Upper lobe of left lung (tissue), 6 donors: ENCODE measurements around the gene ZBTB46. TPM values are rescaled to one million over a fixed set of nuclear protein-coding genes. Genes with fewer than 3 reads are reported as not detected.

Experiments used
- ATAC-seq, 2 donors: fragments of 200-7000 bp; cut with Tn5 transposase; one replicate each; pipeline ENCODE4 v1.9.1; 2022; ENCODE audit warnings: mild to moderate bottlenecking in 2 of 2, moderate library complexity in 2 of 2; ENCODE audit not compliant: low FRiP score in 2 of 2
- DNase-seq, 2 donors: peaks; one replicate each; pipeline ENCODE4 v3.0.0-alpha.2; 2019 to 2020
- H3K27ac ChIP-seq, 4 donors: fragments of 200-600 bp; sonication (generic); one replicate each; pipeline ENCODE4 v1.5.1; 2016 to 2019
- H3K27me3 ChIP-seq, 4 donors: fragments of 200-600 bp; sonication (generic); one replicate each; pipeline ENCODE4 v1.5.1; 2017 to 2019
- H3K36me3 ChIP-seq, 4 donors: fragments of 200-600 bp; sonication (generic); one replicate each; pipeline ENCODE4 v1.5.1; 2016 to 2019
- H3K4me1 ChIP-seq, 4 donors: fragments of 200-600 bp; sonication (generic); one replicate each; pipeline ENCODE4 v1.5.1; 2018 to 2019
- H3K4me3 ChIP-seq, 4 donors: fragments of 200-600 bp; sonication (generic); one replicate each; pipeline ENCODE4 v1.5.1; 2017 to 2019; ENCODE audit warnings: mild to moderate bottlenecking in 2 of 4, moderate library complexity in 1 of 4
- H3K9me3 ChIP-seq, 4 donors: fragments of 200-600 bp; sonication (generic); one replicate each; pipeline ENCODE4 v1.5.1; 2018 to 2019
- CTCF ChIP-seq, 6 experiments: fragments of 450-650 bp in 4 of 6; fragments of 200-600 bp in 2 of 6; sonication (generic) in 2 of 6; IDR thresholded peaks; one replicate each; pipeline ENCODE4 v1.5.1; 2016 to 2019; ENCODE audit warnings: antibody characterized with exemption in 6 of 6
- EP300 ChIP-seq, 4 donors: sonication (generic); formaldehyde crosslinking; IDR thresholded peaks; one replicate each; pipeline ENCODE4 v1.5.1; 2017; ENCODE audit warnings: antibody characterized with exemption in 4 of 4, control low read depth in 2 of 4
- POLR2A ChIP-seq, 4 donors: fragments of 450-650 bp; IDR thresholded peaks; one replicate each; pipeline ENCODE4 v1.5.1; 2016 to 2017; ENCODE audit warnings: antibody characterized with exemption in 4 of 4, mild to moderate bottlenecking in 2 of 4
- POLR2AphosphoS5 ChIP-seq, 2 donors: sonication (generic); formaldehyde crosslinking; IDR thresholded peaks; one replicate each; pipeline ENCODE4 v1.5.1; 2017; ENCODE audit warnings: antibody characterized with exemption in 2 of 2
- WGBS, 2 donors: methylation state at CpG; one replicate each; pipeline ENCODE4 v1.1.5; 2017 to 2018; 5-methylcytosine and 5-hydroxymethylcytosine counted together
- total RNA-seq, 6 donors: library from RNA; depleted of rRNA in 4 of 6; stranded (reverse); fragments of >200 nt in 4 of 6; gene quantifications; one replicate each; pipeline versions ENCODE4 v1.1.0 to v1.2.1, GENCODE V29; 2016 to 2021
- donor health status: DM: no; HTN: no; CAD: no; lungs with moderate emphysema.
- donor health status: DM: no; HTN: yes; CAD: no; lungs with severe emphysema.

The ZBTB46 gene
- total RNA-seq, 6 donors from 2014 or later, result 7.6 to 25.3 (median 11.6) TPM

- Histone ChIP-seq H3K36me3 (peaks cover under 1 to 25% (median 17%) of the 10 kb centered on the region in 4 donors), H3K4me3 (peak overlapping the region; percentile 79 to 88 (median 80)), H3K4me1 (peaks cover 36 to 62% (median 38%) of the 10 kb centered on the region in 4 donors), H3K27ac (peak overlapping the region; percentile 93 to 99 (median 97)), H3K9me3 (no peaks in the 10 kb centered on the region), H3K27me3 (no peaks in the 10 kb centered on the region)
- peak; percentile 91 to 93 for ATAC-seq
- peak; percentile 39 to 92 (median 82) for TF ChIP-seq CTCF (IDR thresholded peaks at IDR 0.05)
- peak in 3 of 4 donors; percentile 21 to 57 (median 23) for TF ChIP-seq POLR2A (IDR thresholded peaks at IDR 0.05)
- TF ChIP-seq EP300 (IDR thresholded peaks at IDR 0.05), result peak in 1 of 4 donors; percentile 64
- peak; percentile 81 to 88 for TF ChIP-seq POLR2AphosphoS5 (IDR thresholded peaks at IDR 0.05)
- 3 to 12% methylated on average over 13 to 34 of the region's 38 CpGs for WGBS, 2 donors
- DNase-seq, result peak; percentile 95
These were observed 32.9 kb upstream of the ZBTB46 start for GRCh38 chr20:63863798-63864544.

- Histone ChIP-seq H3K4me3 (peak overlapping the region in 3 of 4 donors; percentile 79 to 88 (median 79)), H3K36me3 (peaks cover 0 to 19% (median 14%) of the 10 kb centered on the region in 4 donors), H3K9me3 (no peaks in the 10 kb centered on the region), H3K27me3 (no peaks in the 10 kb centered on the region), H3K4me1 (peaks cover 43 to 70% (median 45%) of the 10 kb centered on the region in 4 donors), H3K27ac (peak overlapping the region; percentile 93 to 99 (median 97))
- ATAC-seq (no peak), DNase-seq (no peak)
- TF ChIP-seq EP300 (IDR thresholded peaks at IDR 0.05) (no peak), CTCF (IDR thresholded peaks at IDR 0.05) (no peak), POLR2A (IDR thresholded peaks at IDR 0.05) (no peak), POLR2AphosphoS5 (IDR thresholded peaks at IDR 0.05) (no peak)
- 83 to 88% methylated on average over 16 to 18 of the region's 18 CpGs for WGBS, 2 donors
These were observed 32.1 kb upstream of the ZBTB46 start for GRCh38 chr20:63863021-63863797.

- Histone ChIP-seq H3K36me3 (peaks cover 0 to 19% (median 13%) of the 10 kb centered on the region in 4 donors), H3K4me3 (no peak overlapping the region), H3K27me3 (no peaks in the 10 kb centered on the region), H3K27ac (peak overlapping the region in 1 of 4 donors; percentile 98), H3K4me1 (peaks cover 46 to 72% (median 51%) of the 10 kb centered on the region in 4 donors), H3K9me3 (no peaks in the 10 kb centered on the region)
- no peak for TF ChIP-seq EP300 (IDR thresholded peaks at IDR 0.05)
- no peak for TF ChIP-seq POLR2A (IDR thresholded peaks at IDR 0.05)
- TF ChIP-seq CTCF (IDR thresholded peaks at IDR 0.05), result no peak
- no peak for TF ChIP-seq POLR2AphosphoS5 (IDR thresholded peaks at IDR 0.05)
- WGBS, 2 donors, result 95 to 97% methylated on average over 59 to 94 of the region's 95 CpGs
- peak in 1 of 2 donors; percentile 85 for DNase-seq
- ATAC-seq, result no peak
These were observed 31.2 kb upstream of the ZBTB46 start for GRCh38 chr20:63861981-63862901.

- H3K36me3 ChIP-seq, result peaks cover 0 to 19% (median 13%) of the 10 kb centered on the region in 4 donors
- DNase-seq, result no peak
- TF ChIP-seq POLR2A (IDR thresholded peaks at IDR 0.05) (no peak), POLR2AphosphoS5 (IDR thresholded peaks at IDR 0.05) (no peak), CTCF (IDR thresholded peaks at IDR 0.05) (no peak), EP300 (IDR thresholded peaks at IDR 0.05) (no peak)
- H3K9me3 ChIP-seq, result no peaks in the 10 kb centered on the region
- no peaks in the 10 kb centered on the region for H3K27me3 ChIP-seq
- ATAC-seq, result no peak
- H3K4me3 ChIP-seq, result no peak within 1 kb of the TSS
- WGBS, 2 donors, result 95 to 96% methylated on average over 55 to 59 of the region's 59 CpGs
- H3K27ac ChIP-seq, result peak within 1 kb of the TSS in 1 of 4 donors; percentile 60
- H3K4me1 ChIP-seq, result peaks cover 44 to 70% (median 47%) of the 10 kb centered on the region in 4 donors
These were observed 30.4 kb upstream of the ZBTB46 start, which contains the start of gene ABHD16B for GRCh38 chr20:63861365-63861934. TSS of gene ABHD16B (plus strand) at chr20:63861498. CDS start at chr20:63861541, 43 bp downstream.
